Measurements from ENCODE around the gene CARMIL1. TPM values are rescaled to one million over a fixed set of nuclear protein-coding genes. Genes with fewer than 3 reads are reported as not detected.

CARMIL1 gene
- total and polyA plus RNA-seq, 10 of the 15 experiments (the other 5 are each of a cell fraction or from before 2014, with no cell fraction given), result 6.4 to 18.1 (median 10.3) TPM

GRCh38 chr6:25297823-25298522 lies 18.8 kb downstream of the CARMIL1 start:
- H3K27ac ChIP-seq (ENCODE audit: control insufficient read depth, insufficient read depth), result no peak overlapping the region
- no peak for DNase-seq (ENCODE audit: low read depth, low spot score)
- H3K79me2 ChIP-seq (ENCODE audit: control insufficient read depth, insufficient read depth, low read length), result no peaks in the 10 kb centered on the region
- ATAC-seq, result no peak; the same call in 2 of the 3 replicates
- RAD21 ChIA-PET (ENCODE audit: unreplicated experiment), result no interaction called here
- H3K4me2 ChIP-seq (ENCODE audit: control insufficient read depth, insufficient read depth), result no peak overlapping the region
- intact Hi-C loops (cut with micrococcal nuclease; ENCODE audit: unreplicated experiment), result no loop called here
- H2AFZ ChIP-seq (ENCODE audit: control insufficient read depth, low read depth, low read length), result no peak overlapping the region
- POLR2A ChIA-PET, result no interaction called here
- in situ Hi-C loops (cut with MboI), result no loop called here
- CTCF ChIA-PET, result interaction anchor here (1.2 to 1.3 kb wide), 2 partner anchors 13 to 37 kb away, joined by 3 read pairs; no protein-coding TSS in a partner anchor
- BruUV-seq (replicated peaks), result no TSS peak
- H3K9ac ChIP-seq (ENCODE audit: control insufficient read depth, insufficient read depth, low read length), result no peak overlapping the region
- H3K36me3 ChIP-seq (ENCODE audit: control insufficient read depth in 2 of 2, insufficient read depth in 2 of 2, low read length in 1 of 2), result no peaks in the 10 kb centered on the region
- SMC1A ChIA-PET (ENCODE audit: uncharacterized antibody, unreplicated experiment), result interaction anchor here (1.3 kb wide), 1 partner anchor 71 kb away, joined by 4 read pairs; no protein-coding TSS in a partner anchor
- FAIRE-seq, result no peak
- no peaks in the 10 kb centered on the region for H3K9me3 ChIP-seq (replicated peaks; ENCODE audit: control insufficient read depth, insufficient read depth, low read length)
- H4K20me1 ChIP-seq (ENCODE audit: control insufficient read depth, insufficient read depth), result no peaks in the 10 kb centered on the region
- no peak for TF ChIP-seq YBX1 (IDR thresholded peaks at IDR 0.05)
- TF ChIP-seq IRF5 (IDR thresholded peaks at IDR 0.05; ENCODE audit: borderline replicate concordance), result no peak
- TF ChIP-seq E2F8 (IDR thresholded peaks at IDR 0.05; ENCODE audit: low read depth, partially characterized antibody), result no peak
- TF ChIP-seq RELA (IDR thresholded peaks at IDR 0.05; ENCODE audit: borderline replicate concordance, partially characterized antibody), result no peak
- no peak for TF ChIP-seq NRF1 (conservative IDR thresholded peaks at IDR 0.05; ENCODE audit: low read depth, low read length)
- no peak for TF ChIP-seq RBBP5 (conservative IDR thresholded peaks at IDR 0.05)
- no peak for TF ChIP-seq MXI1 (IDR thresholded peaks at IDR 0.05; ENCODE audit: low read depth, low read length)
- no peak for TF ChIP-seq EP300 (IDR thresholded peaks at IDR 0.05; ENCODE audit: borderline replicate concordance in 1 of 2, control insufficient read depth in 1 of 2, low read depth in 2 of 2, low read length in 2 of 2)
- TF ChIP-seq ATF2 (IDR thresholded peaks at IDR 0.05; ENCODE audit: low read length), result no peak
- TF ChIP-seq PBX3 (IDR thresholded peaks at IDR 0.05; ENCODE audit: insufficient replicate concordance, low read depth, low read length), result no peak
- no peak for TF ChIP-seq POU2F2 (IDR thresholded peaks at IDR 0.05; ENCODE audit: borderline replicate concordance, low read depth, low read length)
- WGBS (ENCODE audit: insufficient coverage, insufficient replicate concordance, low lambda C conversion rate, missing lambda C conversion rate), result 56% methylated on average over 3 of the region's 3 CpGs
- H3K4me3 ChIP-seq, result no peak overlapping the region
- H3K27me3 ChIP-seq (replicated peaks in 1 of 2; ENCODE audit: control insufficient read depth in 2 of 2, insufficient read depth in 2 of 2, low read length in 1 of 2), result no peaks in the 10 kb centered on the region
- H3K4me1 ChIP-seq (ENCODE audit: control insufficient read depth, insufficient read depth, low read length), result peaks cover 5% of the 10 kb centered on the region; the same call in 1 of the 2 replicates
